Neutrophil (primary cell): Measurements from ENCODE around the gene RASD2.

ENCODE experiments used
- H3K27ac ChIP-seq: fragments of 200-600 bp; sonication (generic); 2 replicates; pipeline ENCODE4 v1.5.1; 2016; ENCODE audit warnings: mild to moderate bottlenecking, moderate library complexity
- H3K27me3 ChIP-seq: fragments of 200-600 bp; sonication (generic); 2 replicates; pipeline ENCODE4 v1.6.0; 2016; ENCODE audit warnings: mild to moderate bottlenecking
- H3K36me3 ChIP-seq: fragments of 200-600 bp; sonication (generic); 2 replicates; pipeline ENCODE4 v1.5.1; 2017
- H3K4me1 ChIP-seq, 2 experiments: fragments of 200-600 bp in 1 of 2; sonication (generic) in 1 of 2; 1 replicate in 1 of 2; 2 replicates in 1 of 2; pipeline versions ENCODE4 v1.5.1 to v1.6.1; 2013 to 2016; ENCODE audit warnings: low read depth in 1 of 2, low read length in 1 of 2, mild to moderate bottlenecking in 1 of 2, moderate library complexity in 1 of 2; ENCODE audit not compliant: control insufficient read depth in 1 of 2, insufficient read depth in 1 of 2
- H3K4me3 ChIP-seq, 2 experiments: fragments of 200-600 bp in 1 of 2; sonication (generic) in 1 of 2; 1 replicate in 1 of 2; 2 replicates in 1 of 2; pipeline ENCODE4 v1.5.1; 2013 to 2016; ENCODE audit warnings: low read depth in 1 of 2, low read length in 1 of 2, mild to moderate bottlenecking in 1 of 2, moderate library complexity in 1 of 2
- H3K9me3 ChIP-seq: fragments of 200-600 bp; sonication (generic); 2 replicates; pipeline ENCODE4 v1.5.1; 2016
- CTCF ChIP-seq: fragments of 200-600 bp; sonication (generic); IDR thresholded peaks from 2 replicates; pipeline ENCODE4 v1.5.1; 2016; ENCODE audit warnings: antibody characterized with exemption

The RASD2 gene

GRCh38 chr22:35554297-35554845 lies 13.7 kb downstream of the RASD2 start:
- Histone ChIP-seq H3K4me3 (no peak overlapping the region), H3K27ac (no peak overlapping the region), H3K36me3 (no peaks in the 10 kb centered on the region), H3K9me3 (no peaks in the 10 kb centered on the region), H3K4me1 (no peaks in the 10 kb centered on the region), H3K27me3 (peaks cover 12% of the 10 kb centered on the region)
- no peak for TF ChIP-seq CTCF

- Histone ChIP-seq H3K36me3 (no peaks in the 10 kb centered on the region), H3K27me3 (peaks cover 8% of the 10 kb centered on the region), H3K4me1 (no peaks in the 10 kb centered on the region), H3K27ac (no peak overlapping the region), H3K4me3 (no peak overlapping the region), H3K9me3 (no peaks in the 10 kb centered on the region)
- TF ChIP-seq CTCF = no peak
These were observed 14.9 kb downstream of the RASD2 start for GRCh38 chr22:35555483-35555890.

GRCh38 chr22:35555946-35556547 lies 15.4 kb downstream of the RASD2 start:
- H3K36me3 ChIP-seq = no peaks in the 10 kb centered on the region
- H3K4me3 ChIP-seq = no peak overlapping the region
- H3K4me1 ChIP-seq = no peaks in the 10 kb centered on the region
- peaks cover 8% of the 10 kb centered on the region for H3K27me3 ChIP-seq
- no peak for TF ChIP-seq CTCF
- no peak overlapping the region for H3K27ac ChIP-seq
- H3K9me3 ChIP-seq = no peaks in the 10 kb centered on the region

GRCh38 chr22:35556666-35557065 lies 16.0 kb downstream of the RASD2 start:
- no peak overlapping the region for H3K4me3 ChIP-seq
- peaks cover 8% of the 10 kb centered on the region for H3K27me3 ChIP-seq
- no peak overlapping the region for H3K27ac ChIP-seq
- no peaks in the 10 kb centered on the region for H3K36me3 ChIP-seq
- no peaks in the 10 kb centered on the region for H3K9me3 ChIP-seq
- TF ChIP-seq CTCF = no peak
- H3K4me1 ChIP-seq = no peaks in the 10 kb centered on the region

GRCh38 chr22:35558031-35558430 lies 17.4 kb downstream of the RASD2 start:
- Histone ChIP-seq H3K36me3 (no peaks in the 10 kb centered on the region), H3K27ac (no peak overlapping the region), H3K27me3 (peaks cover 8% of the 10 kb centered on the region), H3K4me3 (no peak overlapping the region), H3K9me3 (no peaks in the 10 kb centered on the region), H3K4me1 (no peaks in the 10 kb centered on the region)
- no peak for TF ChIP-seq CTCF
